RWPE2 (cell line): ENCODE results near the gene CAMK2A.

Source experiments
- ATAC-seq: fragments of 200-7000 bp; cut with Tn5 transposase; 3 replicates; pipeline ENCODE4 v1.9.1; 2021; ENCODE audit warnings: low read depth
- DNase-seq: peaks from one replicate; pipeline ENCODE4 v3.0.0-alpha.2; 2020; ENCODE audit warnings: low spot score
- H3K27ac ChIP-seq: fragments of 450-650 bp; 2 replicates; pipeline ENCODE4 v1.5.1; 2017; ENCODE audit warnings: mild to moderate bottlenecking; ENCODE audit not compliant: poor library complexity, severe bottlenecking
- H3K27me3 ChIP-seq: fragments of 250-450 bp; sonication (Bioruptor Pico); 2 replicates; pipeline ENCODE4 v1.5.1; 2021; ENCODE audit warnings: mild to moderate bottlenecking, moderate library complexity; ENCODE audit not compliant: insufficient read depth, poor library complexity, severe bottlenecking
- H3K36me3 ChIP-seq: fragments of 250-450 bp; sonication (Bioruptor Pico); 2 replicates; pipeline ENCODE4 v1.5.1; 2020; ENCODE audit warnings: low read depth, mild to moderate bottlenecking, moderate library complexity
- H3K4me1 ChIP-seq: fragments of 250-450 bp; sonication (Bioruptor Pico); 2 replicates; pipeline ENCODE4 v1.5.1; 2021; ENCODE audit warnings: mild to moderate bottlenecking, moderate library complexity; ENCODE audit not compliant: insufficient read depth, poor library complexity, severe bottlenecking
- H3K4me3 ChIP-seq: fragments of 250-450 bp; sonication (Bioruptor Pico); 2 replicates; pipeline ENCODE4 v1.5.1; 2021; ENCODE audit warnings: mild to moderate bottlenecking, moderate library complexity; ENCODE audit not compliant: severe bottlenecking
- H3K9me3 ChIP-seq: fragments of 250-450 bp; sonication (Bioruptor Pico); 2 replicates; pipeline ENCODE4 v1.5.1; 2021; ENCODE audit warnings: mild to moderate bottlenecking, moderate library complexity; ENCODE audit not compliant: severe bottlenecking
- TF ChIP-seq, protein P1 (sequence below): fragments of 450-650 bp; IDR thresholded peaks from one replicate; pipeline ENCODE4 v1.5.1; 2017; ENCODE audit warnings: mild to moderate bottlenecking, moderate library complexity; ENCODE audit not compliant: poor library complexity, severe bottlenecking

CAMK2A gene

DNA sequence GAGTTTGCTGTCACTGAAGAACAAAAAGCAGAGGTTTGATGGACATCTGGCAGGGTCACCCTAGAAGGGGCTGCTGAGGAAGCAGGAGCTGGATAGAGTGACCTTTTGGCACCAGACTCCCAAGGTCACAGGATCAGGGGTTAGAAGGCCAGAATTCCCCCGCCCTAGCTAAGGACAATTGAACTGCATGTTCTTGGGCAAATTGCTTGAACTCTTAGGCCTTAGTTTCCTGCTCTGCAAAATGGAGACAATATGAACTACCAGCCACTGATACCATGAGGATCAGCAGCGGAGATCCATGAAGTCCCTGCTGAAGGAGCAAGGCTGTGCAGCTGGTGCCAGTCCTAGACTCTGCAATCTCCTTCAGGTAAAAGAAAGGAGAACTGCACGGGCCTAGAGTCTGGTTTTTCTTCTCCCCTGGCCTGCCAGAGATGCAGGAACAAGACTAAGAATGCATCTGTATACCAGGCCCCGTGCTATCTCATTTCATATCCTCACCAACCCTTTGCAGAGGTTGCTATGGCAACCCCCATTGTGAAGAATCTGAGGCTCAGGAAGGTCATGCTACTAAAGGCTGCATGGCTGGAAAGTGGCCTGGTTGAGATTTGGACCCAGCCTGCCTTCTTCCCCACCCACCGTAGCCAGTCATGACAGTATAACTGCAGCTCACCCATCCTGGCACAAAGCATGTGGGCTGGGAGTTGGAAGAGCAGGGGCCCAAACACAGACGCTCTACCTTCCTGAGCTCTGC lies 33.7 kb downstream of the CAMK2A start:
- no peaks in the 10 kb centered on the region for H3K4me1 ChIP-seq
- H3K27me3 ChIP-seq: no peaks in the 10 kb centered on the region
- DNase-seq: no peak
- H3K27ac ChIP-seq: no peak overlapping the region
- TF ChIP-seq, protein P1, sequence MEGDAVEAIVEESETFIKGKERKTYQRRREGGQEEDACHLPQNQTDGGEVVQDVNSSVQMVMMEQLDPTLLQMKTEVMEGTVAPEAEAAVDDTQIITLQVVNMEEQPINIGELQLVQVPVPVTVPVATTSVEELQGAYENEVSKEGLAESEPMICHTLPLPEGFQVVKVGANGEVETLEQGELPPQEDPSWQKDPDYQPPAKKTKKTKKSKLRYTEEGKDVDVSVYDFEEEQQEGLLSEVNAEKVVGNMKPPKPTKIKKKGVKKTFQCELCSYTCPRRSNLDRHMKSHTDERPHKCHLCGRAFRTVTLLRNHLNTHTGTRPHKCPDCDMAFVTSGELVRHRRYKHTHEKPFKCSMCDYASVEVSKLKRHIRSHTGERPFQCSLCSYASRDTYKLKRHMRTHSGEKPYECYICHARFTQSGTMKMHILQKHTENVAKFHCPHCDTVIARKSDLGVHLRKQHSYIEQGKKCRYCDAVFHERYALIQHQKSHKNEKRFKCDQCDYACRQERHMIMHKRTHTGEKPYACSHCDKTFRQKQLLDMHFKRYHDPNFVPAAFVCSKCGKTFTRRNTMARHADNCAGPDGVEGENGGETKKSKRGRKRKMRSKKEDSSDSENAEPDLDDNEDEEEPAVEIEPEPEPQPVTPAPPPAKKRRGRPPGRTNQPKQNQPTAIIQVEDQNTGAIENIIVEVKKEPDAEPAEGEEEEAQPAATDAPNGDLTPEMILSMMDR: no peak
- no peaks in the 10 kb centered on the region for H3K9me3 ChIP-seq
- no peaks in the 10 kb centered on the region for H3K36me3 ChIP-seq
- no peak for ATAC-seq
- no peak overlapping the region for H3K4me3 ChIP-seq

DNA sequence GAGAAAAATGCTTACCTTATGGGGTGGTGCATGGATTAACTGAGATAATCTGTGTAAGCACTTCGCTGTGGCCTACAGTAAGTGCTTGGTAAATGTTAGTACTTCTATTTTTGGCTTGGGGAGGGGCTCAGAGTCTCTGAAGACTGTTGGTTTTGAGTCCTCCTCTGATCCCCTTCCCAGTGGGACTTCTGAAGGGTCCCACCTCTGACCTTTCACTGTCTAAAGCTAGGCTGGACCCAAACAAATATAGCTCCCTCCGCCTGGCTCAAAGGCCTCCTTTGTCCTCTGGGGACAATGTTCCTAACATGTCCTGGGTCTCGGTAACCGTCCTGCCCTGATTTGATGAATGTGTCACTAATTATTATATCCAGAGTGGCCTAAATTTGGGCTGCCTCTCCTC lies 34.8 kb downstream of the CAMK2A start:
- Histone ChIP-seq H3K27me3 (no peaks in the 10 kb centered on the region), H3K4me3 (no peak overlapping the region), H3K4me1 (no peaks in the 10 kb centered on the region), H3K9me3 (no peaks in the 10 kb centered on the region), H3K27ac (no peak overlapping the region), H3K36me3 (no peaks in the 10 kb centered on the region)
- TF ChIP-seq, protein P1: no peak
- no peak for ATAC-seq
- DNase-seq: no peak

DNA sequence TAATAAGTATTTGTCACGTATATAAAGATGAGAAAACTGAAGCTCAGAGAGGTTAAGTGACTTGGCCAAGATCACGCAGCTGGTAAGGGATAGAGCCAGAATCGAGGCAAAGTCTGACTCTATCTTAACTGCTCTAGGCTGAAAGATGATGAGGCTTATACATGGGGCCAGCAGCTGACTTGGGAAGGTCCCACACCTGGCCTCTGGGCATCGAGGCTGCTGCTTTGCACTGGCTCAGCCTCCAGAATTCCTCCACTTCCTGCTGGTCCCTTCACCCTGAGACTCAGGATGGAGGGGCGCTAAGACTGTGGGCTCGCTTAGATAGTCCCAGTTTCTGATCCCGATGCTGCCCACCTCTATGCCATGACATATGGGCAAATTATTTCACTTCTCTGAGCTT lies 35.2 kb downstream of the CAMK2A start:
- no peaks in the 10 kb centered on the region for H3K4me1 ChIP-seq
- no peak overlapping the region for H3K4me3 ChIP-seq
- TF ChIP-seq, protein P1: no peak
- H3K36me3 ChIP-seq: no peaks in the 10 kb centered on the region
- ATAC-seq (no peak), DNase-seq (no peak)
- H3K9me3 ChIP-seq: no peaks in the 10 kb centered on the region
- no peak overlapping the region for H3K27ac ChIP-seq
- H3K27me3 ChIP-seq: no peaks in the 10 kb centered on the region

DNA sequence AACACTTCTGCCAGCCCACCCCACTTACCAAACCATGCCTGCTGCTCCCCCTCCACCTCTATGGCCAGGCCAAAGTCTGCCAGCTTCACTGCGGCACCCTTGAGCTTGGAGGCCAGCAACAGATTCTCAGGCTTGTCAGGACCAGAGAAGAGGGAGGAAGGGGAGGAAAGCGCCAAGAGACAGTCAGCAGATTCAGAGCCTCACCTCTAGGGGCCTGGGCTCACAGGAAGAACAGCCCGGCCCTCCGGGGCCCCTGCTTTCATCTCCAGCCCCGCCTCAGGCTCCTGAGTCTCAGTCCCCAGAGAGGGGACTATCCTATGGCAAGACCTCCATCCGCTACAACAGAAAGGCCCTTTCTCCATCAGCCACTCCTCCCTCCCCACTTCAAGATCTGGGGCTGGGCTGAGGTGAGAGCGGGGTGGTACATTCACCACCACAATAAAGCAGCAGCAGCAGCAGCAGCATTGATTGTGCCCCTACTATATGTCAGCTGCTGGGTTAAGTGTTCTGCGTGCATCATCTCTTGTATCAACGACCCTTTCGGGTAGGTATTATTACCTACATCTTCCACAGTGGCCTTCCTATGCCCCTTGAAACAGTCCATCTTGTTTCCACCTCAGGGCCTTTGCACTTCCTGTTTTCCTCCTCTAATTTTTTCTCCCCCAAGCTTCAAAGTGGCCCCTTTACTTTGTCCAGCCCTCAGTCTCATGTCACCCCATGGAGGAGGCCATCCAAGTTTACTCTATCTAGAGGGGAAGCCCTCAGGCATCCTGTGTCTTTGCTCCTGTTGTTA lies 36.0 kb downstream of the CAMK2A start:
- H3K4me3 ChIP-seq: no peak overlapping the region
- no peaks in the 10 kb centered on the region for H3K9me3 ChIP-seq
- TF ChIP-seq, protein P1: no peak
- no peaks in the 10 kb centered on the region for H3K27me3 ChIP-seq
- no peak for DNase-seq
- H3K4me1 ChIP-seq: no peaks in the 10 kb centered on the region
- H3K27ac ChIP-seq: no peak overlapping the region
- no peaks in the 10 kb centered on the region for H3K36me3 ChIP-seq
- ATAC-seq: no peak

DNA sequence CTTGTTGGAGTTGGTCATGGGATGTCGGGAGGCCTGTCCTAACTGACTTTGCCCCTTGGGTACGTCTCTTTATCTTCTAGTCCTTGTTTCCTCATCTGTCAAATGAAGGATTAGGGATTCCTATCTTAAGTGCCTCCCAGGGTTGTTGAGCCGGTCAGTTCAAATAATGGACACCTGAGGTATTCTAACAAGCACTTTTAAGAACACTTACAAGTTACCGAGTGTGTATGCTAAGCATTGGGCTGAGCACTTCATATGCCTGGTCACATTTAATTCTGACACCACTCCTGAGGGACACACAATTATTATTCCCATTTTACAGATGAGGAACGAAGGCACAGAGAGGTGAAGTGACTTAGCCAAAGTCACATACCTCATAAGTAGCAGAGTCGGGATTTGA lies 37.1 kb downstream of the CAMK2A start:
- H3K27ac ChIP-seq: no peak overlapping the region
- H3K4me3 ChIP-seq: no peak overlapping the region
- no peaks in the 10 kb centered on the region for H3K36me3 ChIP-seq
- H3K27me3 ChIP-seq: no peaks in the 10 kb centered on the region
- ATAC-seq (no peak), DNase-seq (no peak)
- no peaks in the 10 kb centered on the region for H3K9me3 ChIP-seq
- H3K4me1 ChIP-seq: no peaks in the 10 kb centered on the region
- TF ChIP-seq, protein P1: no peak
